Measurements from ENCODE around the gene ADGRD1. TPM values are rescaled to one million over a fixed set of nuclear protein-coding genes. Genes with fewer than 3 reads are reported as not detected.

The ADGRD1 gene
- total and polyA plus RNA-seq, 2 of the 8 experiments (the other 6 are each of a cell fraction or from before 2014, with no cell fraction given) = 0.36 to 0.48 TPM

DNA sequence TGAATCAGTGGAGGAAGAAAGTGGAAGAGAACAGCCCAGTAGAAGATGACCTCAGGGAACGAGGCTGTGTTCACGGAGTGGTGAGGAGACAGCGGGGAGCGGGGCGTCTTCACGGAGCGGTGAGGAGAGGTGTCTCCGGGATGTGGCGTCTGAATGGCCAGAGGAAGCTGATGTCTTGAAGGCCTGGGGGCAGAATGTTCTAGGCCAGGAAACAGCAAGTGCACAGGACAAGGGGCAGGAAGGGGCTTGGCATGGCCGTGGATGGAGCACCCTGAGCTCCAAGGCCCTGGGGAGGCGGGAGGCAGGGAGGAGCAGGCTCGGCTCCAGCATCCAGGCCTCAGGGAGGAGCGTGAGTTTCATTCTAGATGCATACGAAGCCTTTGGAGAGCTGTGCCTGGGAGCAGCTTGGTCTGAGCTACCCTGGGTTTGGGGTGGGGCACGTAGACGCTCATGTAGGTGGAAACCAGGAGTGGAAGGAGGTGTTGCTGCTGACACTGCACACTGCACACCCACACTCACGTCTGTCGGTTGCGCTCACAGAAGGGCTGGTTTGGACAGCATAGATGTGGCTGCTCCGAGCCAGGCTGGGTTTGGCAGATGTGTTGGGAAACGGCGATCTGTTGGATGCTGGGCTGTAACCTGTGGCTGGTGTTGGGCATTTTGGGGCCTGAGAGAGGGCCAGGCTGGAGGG lies 131.6 kb downstream of the ADGRD1 start:
- Histone ChIP-seq H3K4ac (replicated peaks; ENCODE audit: insufficient read length, low read depth, low read length) (no peak overlapping the region), H4K91ac (replicated peaks; ENCODE audit: insufficient read length, low read length) (no peak overlapping the region), H3K4me1 (replicated peaks in 1 of 4; ENCODE audit: control insufficient read depth in 3 of 4, insufficient read depth in 4 of 4, low read length in 3 of 4) (no peaks in the 10 kb centered on the region; a peak in 1 of 7 replicates), H2BK20ac (ENCODE audit: low read length) (no peak overlapping the region), H2BK120ac (replicated peaks; ENCODE audit: low read depth, low read length) (no peak overlapping the region), H3K18ac (ENCODE audit: extremely low read depth, low read length) (no peak overlapping the region), H2BK15ac (ENCODE audit: low read length) (no peak overlapping the region), H3K9me3 (ENCODE audit: insufficient read depth in 2 of 2, low read depth in 1 of 2, low read length in 1 of 2) (no peaks in the 10 kb centered on the region; a peak in 1 of 4 replicates), H3K14ac (ENCODE audit: insufficient read length) (no peak overlapping the region), H2AFZ (ENCODE audit: low read length) (no peak overlapping the region), H3K56ac (replicated peaks; ENCODE audit: insufficient read length, low read depth, low read length) (no peak overlapping the region), H3K36me3 (ENCODE audit: control insufficient read depth in 2 of 4, insufficient read depth in 4 of 4, low read length in 3 of 4) (no peaks in the 10 kb centered on the region), H4K5ac (ENCODE audit: insufficient read length, low read depth, low read length) (no peak overlapping the region), H3K4me3 (ENCODE audit: extremely low read depth in 1 of 4, insufficient read depth in 2 of 4, low read depth in 3 of 4, low read length in 4 of 4) (no peak overlapping the region), H3K9ac (replicated peaks in 1 of 4; ENCODE audit: extremely low read depth in 1 of 4, low read depth in 3 of 4, low read length in 3 of 4) (no peak overlapping the region), H2BK12ac (ENCODE audit: low read depth, low read length) (no peak overlapping the region), H4K8ac (ENCODE audit: extremely low read depth, insufficient read depth, low read length) (no peak overlapping the region), H3K27me3 (replicated peaks in 1 of 4; ENCODE audit: control insufficient read depth in 3 of 4, extremely low read depth in 1 of 4, insufficient read depth in 3 of 4, low read length in 3 of 4) (no peaks in the 10 kb centered on the region), H4K20me1 (replicated peaks in 1 of 2; ENCODE audit: control insufficient read depth in 1 of 2, insufficient read depth in 2 of 2, low read length in 2 of 2) (no peaks in the 10 kb centered on the region), H3K79me1 (ENCODE audit: low read depth, low read length) (no peaks in the 10 kb centered on the region), H3K27ac (ENCODE audit: low read depth, low read length) (no peak overlapping the region), H3K79me2 (ENCODE audit: control insufficient read depth in 1 of 2, insufficient read depth in 2 of 2, low read length in 2 of 2) (no peaks in the 10 kb centered on the region), H2AK5ac (ENCODE audit: low read depth, low read length) (no peak overlapping the region), H2BK5ac (ENCODE audit: low read depth, low read length) (no peak overlapping the region), H3K23me2 (ENCODE audit: low read depth, low read length) (no peaks in the 10 kb centered on the region), H3K23ac (ENCODE audit: insufficient read length) (no peak overlapping the region), H3K4me2 (ENCODE audit: insufficient read depth in 1 of 2, low read depth in 2 of 2, low read length in 2 of 2) (no peak overlapping the region)
- WGBS, 2 experiments (ENCODE audit: extremely low coverage in 1 of 2, insufficient coverage in 1 of 2, insufficient read length in 1 of 2, insufficient replicate concordance in 2 of 2, low coverage in 1 of 2, low lambda C conversion rate in 2 of 2, missing lambda C conversion rate in 1 of 2) = 88% methylated on average over 21 of the region's 22 CpGs; no CpG with 5 or more reads in 1 of the 2 experiments
- TF ChIP-seq, protein P1, sequence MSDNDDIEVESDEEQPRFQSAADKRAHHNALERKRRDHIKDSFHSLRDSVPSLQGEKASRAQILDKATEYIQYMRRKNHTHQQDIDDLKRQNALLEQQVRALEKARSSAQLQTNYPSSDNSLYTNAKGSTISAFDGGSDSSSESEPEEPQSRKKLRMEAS (IDR thresholded peaks at IDR 0.05) = no peak
- TF ChIP-seq, protein P2, sequence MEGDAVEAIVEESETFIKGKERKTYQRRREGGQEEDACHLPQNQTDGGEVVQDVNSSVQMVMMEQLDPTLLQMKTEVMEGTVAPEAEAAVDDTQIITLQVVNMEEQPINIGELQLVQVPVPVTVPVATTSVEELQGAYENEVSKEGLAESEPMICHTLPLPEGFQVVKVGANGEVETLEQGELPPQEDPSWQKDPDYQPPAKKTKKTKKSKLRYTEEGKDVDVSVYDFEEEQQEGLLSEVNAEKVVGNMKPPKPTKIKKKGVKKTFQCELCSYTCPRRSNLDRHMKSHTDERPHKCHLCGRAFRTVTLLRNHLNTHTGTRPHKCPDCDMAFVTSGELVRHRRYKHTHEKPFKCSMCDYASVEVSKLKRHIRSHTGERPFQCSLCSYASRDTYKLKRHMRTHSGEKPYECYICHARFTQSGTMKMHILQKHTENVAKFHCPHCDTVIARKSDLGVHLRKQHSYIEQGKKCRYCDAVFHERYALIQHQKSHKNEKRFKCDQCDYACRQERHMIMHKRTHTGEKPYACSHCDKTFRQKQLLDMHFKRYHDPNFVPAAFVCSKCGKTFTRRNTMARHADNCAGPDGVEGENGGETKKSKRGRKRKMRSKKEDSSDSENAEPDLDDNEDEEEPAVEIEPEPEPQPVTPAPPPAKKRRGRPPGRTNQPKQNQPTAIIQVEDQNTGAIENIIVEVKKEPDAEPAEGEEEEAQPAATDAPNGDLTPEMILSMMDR (IDR thresholded peaks at IDR 0.05; ENCODE audit: control extremely low read depth in 1 of 3, insufficient read depth in 1 of 3, low read depth in 1 of 3, low read length in 3 of 3) = no peak
- TF ChIP-seq EP300 (IDR thresholded peaks at IDR 0.05; ENCODE audit: borderline replicate concordance in 1 of 2, low read depth in 2 of 2, low read length in 2 of 2) (no peak), TAF7 (optimal IDR thresholded peaks at IDR 0.05; ENCODE audit: borderline replicate concordance, low read depth, low read length) (no peak), SUZ12 (IDR thresholded peaks at IDR 0.05; ENCODE audit: low read length) (no peak), SP2 (IDR thresholded peaks at IDR 0.05; ENCODE audit: low read length) (no peak), RFX5 (IDR thresholded peaks at IDR 0.05; ENCODE audit: borderline replicate concordance, low read depth, low read length) (no peak)
- TF ChIP-seq, protein P3, sequence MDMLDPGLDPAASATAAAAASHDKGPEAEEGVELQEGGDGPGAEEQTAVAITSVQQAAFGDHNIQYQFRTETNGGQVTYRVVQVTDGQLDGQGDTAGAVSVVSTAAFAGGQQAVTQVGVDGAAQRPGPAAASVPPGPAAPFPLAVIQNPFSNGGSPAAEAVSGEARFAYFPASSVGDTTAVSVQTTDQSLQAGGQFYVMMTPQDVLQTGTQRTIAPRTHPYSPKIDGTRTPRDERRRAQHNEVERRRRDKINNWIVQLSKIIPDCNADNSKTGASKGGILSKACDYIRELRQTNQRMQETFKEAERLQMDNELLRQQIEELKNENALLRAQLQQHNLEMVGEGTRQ (IDR thresholded peaks at IDR 0.05; ENCODE audit: low read length) = no peak
- DNase-seq (ENCODE audit: low read depth in 1 of 2, low spot score in 2 of 2) = no peak
- POLR2A ChIA-PET (ENCODE audit: partially characterized antibody) = interaction anchor here (0.6 kb wide), 1 partner anchor 59 kb away, joined by 3 read pairs; no protein-coding TSS in a partner anchor
- CTCF ChIA-PET (ENCODE audit: partially characterized antibody) = interaction anchor here (0.6 to 3.2 kb wide), 2 partner anchors 19 to 107 kb away, joined by 3 to 14 read pairs; no protein-coding TSS in a partner anchor
- no peak for FAIRE-seq

All from H1 (cell line).